Fibroblast of skin of left quadriceps (primary cell): ENCODE measurements around the gene PRSS33.

Source experiments
- DNase-seq, 2 experiments: peaks; one replicate each; pipeline ENCODE4 v3.0.0-alpha.2; 2013; ENCODE audit warnings: low read depth in 2 of 2

The PRSS33 gene

GRCh38 chr16:2741168-2741567 lies 46.2 kb downstream of the PRSS33 start:
- no peak for DNase-seq

DNA sequence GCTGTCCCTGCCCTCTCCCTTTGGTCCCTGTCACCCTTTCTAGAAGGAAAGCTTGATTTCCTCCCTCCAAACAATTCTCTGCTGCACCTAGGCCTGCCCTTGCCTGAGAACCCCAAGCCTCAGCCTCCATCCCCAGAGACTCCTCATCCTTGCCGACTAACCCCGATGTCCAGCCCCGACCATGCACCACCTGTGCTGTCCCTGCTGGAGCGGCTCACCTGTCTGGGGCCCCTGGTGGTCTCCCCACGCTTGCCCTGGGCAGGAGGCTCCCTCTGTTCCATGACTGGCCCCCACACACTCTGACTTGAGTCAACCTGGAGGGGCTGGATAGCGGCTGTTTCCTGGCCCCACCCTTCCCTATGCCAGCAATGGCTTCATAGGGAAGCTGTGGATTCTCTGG lies 46.9 kb downstream of the PRSS33 start:
- no peak for DNase-seq

DNA sequence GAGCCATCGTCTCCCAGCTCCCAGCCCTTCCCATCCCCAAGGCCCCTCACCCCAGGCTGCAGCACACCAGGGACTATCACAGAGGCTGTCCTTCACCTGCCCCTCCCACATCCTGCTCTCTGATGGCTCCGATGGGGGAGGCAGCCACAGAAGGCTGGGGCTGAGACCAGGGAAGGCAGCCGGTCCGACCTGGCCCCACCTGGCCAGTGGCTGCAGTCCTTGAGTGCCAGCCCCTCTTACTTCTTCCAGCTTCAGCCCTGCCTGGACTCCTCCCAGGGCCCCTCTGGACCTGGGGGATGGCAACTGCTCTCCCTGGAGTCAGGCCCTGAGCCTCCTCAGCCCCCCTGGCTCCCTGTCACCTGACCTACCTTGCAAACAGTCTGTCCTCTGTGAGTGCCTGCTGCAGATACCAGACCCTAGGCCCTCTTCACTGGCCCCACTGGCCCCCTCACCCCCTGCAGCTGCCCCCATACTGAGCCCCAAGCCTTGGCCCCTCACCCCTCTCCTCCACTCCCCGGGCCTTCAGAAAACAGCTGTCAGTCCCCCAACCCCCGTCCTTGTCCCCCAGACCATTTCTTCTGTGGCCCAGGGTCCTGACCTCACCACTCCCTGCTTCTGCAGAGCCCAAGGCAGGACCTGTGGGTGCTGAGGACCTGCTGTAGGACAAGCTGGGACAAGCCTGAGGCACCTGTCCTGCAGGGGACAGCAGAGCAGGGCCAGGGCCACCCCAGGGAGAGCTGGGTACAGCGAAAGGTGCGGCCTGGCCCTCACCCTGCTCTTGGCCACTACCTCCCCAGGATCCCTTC lies 47.5 kb downstream of the PRSS33 start:
- DNase-seq, result no peak

GRCh38 chr16:2738615-2739014 lies 48.7 kb downstream of the PRSS33 start:
- no peak for DNase-seq

DNA sequence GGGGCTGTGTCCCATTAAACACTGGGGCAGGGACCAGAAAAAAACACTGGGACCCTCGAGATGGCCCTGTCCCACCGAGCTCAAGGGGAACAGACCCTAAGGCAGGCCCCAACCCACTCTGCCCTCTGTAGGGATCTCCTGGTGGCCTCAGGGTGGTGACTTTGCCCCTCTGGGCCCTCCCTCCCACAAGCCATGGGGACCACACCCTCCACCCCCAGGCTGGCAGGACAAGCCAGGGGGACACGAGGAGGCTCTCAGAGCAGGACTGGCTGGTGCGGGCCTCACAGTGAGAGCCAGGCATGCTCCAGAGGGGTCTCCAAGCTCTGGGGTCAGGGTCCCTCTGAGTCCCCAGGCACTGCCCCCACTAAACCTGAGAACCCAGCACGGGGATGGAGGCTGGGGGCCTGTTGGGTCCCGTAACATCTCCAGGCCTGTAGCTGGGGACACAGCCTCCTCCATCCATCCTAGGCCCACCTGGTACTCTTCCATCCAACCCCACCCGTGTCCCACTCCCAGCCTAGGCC lies 49.4 kb downstream of the PRSS33 start:
- DNase-seq, result no peak

GRCh38 chr16:2737238-2737605 lies 50.1 kb downstream of the PRSS33 start:
- no peak for DNase-seq

GRCh38 chr16:2736476-2737237 lies 50.7 kb downstream of the PRSS33 start:
- no peak for DNase-seq

DNA sequence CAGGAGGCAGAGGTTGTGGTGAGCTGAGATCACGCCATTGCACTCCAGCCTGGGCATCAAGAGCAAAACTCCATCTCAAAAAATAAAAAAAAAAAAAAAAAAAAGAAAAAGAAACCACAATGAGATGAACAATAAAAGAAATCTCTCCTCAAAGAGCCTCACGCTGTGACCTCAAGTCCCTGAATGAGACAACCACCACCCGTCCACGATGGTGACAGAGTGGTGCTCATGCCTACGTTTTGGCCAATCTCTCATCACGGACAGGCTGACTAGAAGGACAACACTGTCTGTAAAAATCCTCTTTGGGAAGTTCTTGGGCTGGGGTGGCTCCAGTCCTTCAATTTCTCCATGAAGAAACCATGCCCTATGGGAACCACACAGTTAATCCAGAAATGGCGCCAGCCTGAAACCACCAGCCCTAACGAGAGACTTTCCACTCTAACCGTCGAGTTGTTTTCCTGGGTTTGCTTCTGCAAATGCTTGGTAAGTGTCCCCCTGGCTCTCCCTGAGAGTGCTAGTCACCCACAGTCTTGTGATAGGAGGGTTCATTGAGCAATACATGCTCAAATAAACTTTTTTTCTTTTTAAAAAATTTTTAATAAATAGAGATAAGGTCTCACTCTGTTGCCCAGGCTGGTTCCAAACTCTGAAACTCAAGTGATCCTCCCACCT lies 52.4 kb downstream of the PRSS33 start:
- DNase-seq, result no peak
